GM12865 (cell line): ENCODE measurements around the gene ABRACL.

Experiments used
- DNase-seq: peaks from one replicate; pipeline ENCODE4 v3.0.0; 2010; ENCODE audit warnings: low read depth
- H3K4me3 ChIP-seq: 2 replicates; pipeline ENCODE4 v1.5.1; 2011; ENCODE audit warnings: mild to moderate bottlenecking, low read depth, low read length, control low read depth
- TF ChIP-seq, protein P1 (sequence below): IDR thresholded peaks from 2 replicates; pipeline ENCODE4 v1.5.1; 2011; ENCODE audit warnings: low read length, control low read depth, low read depth, inconsistent platforms; ENCODE audit not compliant: insufficient read depth; ENCODE audit errors: missing control alignments

The ABRACL gene

GRCh38 chr6:139068846-139069245, 40.3 kb downstream of the ABRACL start:
- TF ChIP-seq, protein P1, sequence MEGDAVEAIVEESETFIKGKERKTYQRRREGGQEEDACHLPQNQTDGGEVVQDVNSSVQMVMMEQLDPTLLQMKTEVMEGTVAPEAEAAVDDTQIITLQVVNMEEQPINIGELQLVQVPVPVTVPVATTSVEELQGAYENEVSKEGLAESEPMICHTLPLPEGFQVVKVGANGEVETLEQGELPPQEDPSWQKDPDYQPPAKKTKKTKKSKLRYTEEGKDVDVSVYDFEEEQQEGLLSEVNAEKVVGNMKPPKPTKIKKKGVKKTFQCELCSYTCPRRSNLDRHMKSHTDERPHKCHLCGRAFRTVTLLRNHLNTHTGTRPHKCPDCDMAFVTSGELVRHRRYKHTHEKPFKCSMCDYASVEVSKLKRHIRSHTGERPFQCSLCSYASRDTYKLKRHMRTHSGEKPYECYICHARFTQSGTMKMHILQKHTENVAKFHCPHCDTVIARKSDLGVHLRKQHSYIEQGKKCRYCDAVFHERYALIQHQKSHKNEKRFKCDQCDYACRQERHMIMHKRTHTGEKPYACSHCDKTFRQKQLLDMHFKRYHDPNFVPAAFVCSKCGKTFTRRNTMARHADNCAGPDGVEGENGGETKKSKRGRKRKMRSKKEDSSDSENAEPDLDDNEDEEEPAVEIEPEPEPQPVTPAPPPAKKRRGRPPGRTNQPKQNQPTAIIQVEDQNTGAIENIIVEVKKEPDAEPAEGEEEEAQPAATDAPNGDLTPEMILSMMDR = no peak
- H3K4me3 ChIP-seq = no peak overlapping the region

DNA sequence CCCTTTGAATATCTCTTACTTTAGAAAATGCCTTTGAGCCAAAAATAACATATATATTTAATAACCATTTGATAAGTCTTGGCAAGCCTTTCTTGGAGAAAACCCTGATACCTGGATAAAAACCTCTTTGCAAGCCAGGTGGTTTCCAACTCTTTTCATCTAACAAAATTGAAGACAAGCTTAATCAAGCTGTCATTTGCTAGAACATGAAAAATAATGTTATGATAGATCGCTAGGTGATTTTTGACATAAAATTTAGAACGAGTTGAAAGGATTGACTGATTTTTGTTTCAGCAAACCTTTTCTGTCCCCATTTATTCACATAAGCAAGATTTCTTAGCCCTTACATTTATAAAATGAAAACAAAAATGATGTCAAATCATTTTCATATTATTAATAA, 44.6 kb downstream of the ABRACL start:
- DNase-seq = no peak
- TF ChIP-seq, protein P1 = no peak
- H3K4me3 ChIP-seq = no peak overlapping the region

More at GRCh38 chr6:139068846-139069245, 40.3 kb downstream of the ABRACL start:
- no peak for DNase-seq

GRCh38 chr6:139079018-139079417, 50.5 kb downstream of the ABRACL start:
- H3K4me3 ChIP-seq = no peak overlapping the region
- DNase-seq = no peak
- TF ChIP-seq, protein P1 = no peak

- DNase-seq = no peak
- no peak overlapping the region for H3K4me3 ChIP-seq
- TF ChIP-seq, protein P1 = no peak
Observed at GRCh38 chr6:139080255-139080920, 51.8 kb downstream of the ABRACL start.

- TF ChIP-seq, protein P1 = no peak
- DNase-seq = no peak
- H3K4me3 ChIP-seq = no peak overlapping the region
Observed at GRCh38 chr6:139081471-139081870, 52.9 kb downstream of the ABRACL start.

GRCh38 chr6:139082370-139082769, 53.8 kb downstream of the ABRACL start:
- no peak for DNase-seq
- no peak overlapping the region for H3K4me3 ChIP-seq
- TF ChIP-seq, protein P1 = no peak

DNA sequence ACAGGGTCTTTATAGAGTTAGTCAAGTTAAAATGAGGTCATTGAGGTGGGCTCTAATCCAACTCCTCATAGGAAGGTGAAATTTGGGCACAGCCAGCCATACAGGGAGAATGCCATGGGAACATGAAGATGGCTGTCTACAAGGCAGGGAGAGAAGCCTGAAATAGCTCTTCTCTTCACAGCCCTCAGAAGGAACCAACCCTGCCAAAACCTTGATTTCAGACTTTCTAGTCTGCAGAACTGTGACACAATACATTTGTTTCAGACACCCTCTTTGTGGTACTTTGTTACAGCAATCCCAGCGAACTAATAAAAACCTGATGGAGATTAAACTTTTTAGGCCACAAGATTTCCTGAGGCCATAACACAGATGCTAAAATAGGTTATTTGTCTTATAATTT, 63.3 kb downstream of the ABRACL start:
- DNase-seq = no peak
- H3K4me3 ChIP-seq = no peak overlapping the region
- TF ChIP-seq, protein P1 = no peak
